Esophagus muscularis mucosa (tissue), 4 donors: ENCODE data around the gene SLAMF7. TPM values are rescaled to one million over a fixed set of nuclear protein-coding genes. Genes with fewer than 3 reads are reported as not detected.

Source experiments
- DNase-seq: peaks from one replicate; pipeline ENCODE4 v3.0.0-alpha.2; 2017; ENCODE audit errors: extremely low spot score
- H3K27ac ChIP-seq, 4 donors: fragments of 200-600 bp; sonication (generic); replicated peaks in 1 of 4; 1 replicate in 3 of 4; 2 replicates in 1 of 4; pipeline ENCODE4 v1.5.1; 2016 to 2019; ENCODE audit warnings: mild to moderate bottlenecking in 1 of 4
- H3K27me3 ChIP-seq, 4 donors: fragments of 200-600 bp; sonication (generic); one replicate each; pipeline versions ENCODE4 v1.5.1 to v1.6.0; 2016 to 2019
- H3K36me3 ChIP-seq, 4 donors: fragments of 200-600 bp; sonication (generic); one replicate each; pipeline ENCODE4 v1.5.1; 2016 to 2019
- H3K4me1 ChIP-seq, 4 donors: fragments of 200-600 bp; sonication (generic); one replicate each; pipeline ENCODE4 v1.5.1; 2016 to 2019
- H3K4me3 ChIP-seq, 4 donors: fragments of 200-600 bp; sonication (generic); 1 replicate in 2 of 4; 2 replicates in 2 of 4; pipeline ENCODE4 v1.5.1; 2016 to 2019; ENCODE audit warnings: mild to moderate bottlenecking in 4 of 4, moderate library complexity in 1 of 4
- H3K9me3 ChIP-seq, 4 donors: fragments of 200-600 bp; sonication (generic); 1 replicate in 3 of 4; 2 replicates in 1 of 4; pipeline ENCODE4 v1.5.1; 2016 to 2019
- CTCF ChIP-seq, 3 experiments: fragments of 200-600 bp in 2 of 3; fragments of 450-650 bp in 1 of 3; sonication (generic) in 2 of 3; IDR thresholded peaks; one replicate each; pipeline ENCODE4 v1.5.1; 2017 to 2019; ENCODE audit warnings: antibody characterized with exemption in 3 of 3, mild to moderate bottlenecking in 2 of 3, moderate library complexity in 1 of 3
- EP300 ChIP-seq: sonication (generic); formaldehyde crosslinking; IDR thresholded peaks from one replicate; pipeline ENCODE4 v1.6.1; 2017; ENCODE audit warnings: antibody characterized with exemption
- POLR2A ChIP-seq: fragments of 450-650 bp; IDR thresholded peaks from one replicate; pipeline ENCODE4 v1.6.1; 2017; ENCODE audit warnings: antibody characterized with exemption, moderate library complexity, mild to moderate bottlenecking, low read depth
- POLR2AphosphoS5 ChIP-seq, 2 donors: sonication (generic); formaldehyde crosslinking; IDR thresholded peaks; one replicate each; pipeline ENCODE4 v1.6.1; 2017; ENCODE audit warnings: antibody characterized with exemption in 2 of 2
- WGBS: methylation state at CpG from one replicate; pipeline ENCODE4 v1.1.5; 2018; 5-methylcytosine and 5-hydroxymethylcytosine counted together
- intact Hi-C: fragments of 100-400 bp; cut with DNase I; formaldehyde crosslinking; loops from one replicate; pipeline ENCODE4 v1.15.1; 2023
- total RNA-seq, 4 donors: library from RNA; depleted of rRNA; stranded (reverse); fragments of >200 nt; gene quantifications; one replicate each; pipeline versions ENCODE4 v1.1.0 to v1.2.1, GENCODE V29; 2016

SLAMF7 gene
- total RNA-seq, 4 donors from 2014 or later: 0.06 to 1.3 (median 0.47) TPM

DNA sequence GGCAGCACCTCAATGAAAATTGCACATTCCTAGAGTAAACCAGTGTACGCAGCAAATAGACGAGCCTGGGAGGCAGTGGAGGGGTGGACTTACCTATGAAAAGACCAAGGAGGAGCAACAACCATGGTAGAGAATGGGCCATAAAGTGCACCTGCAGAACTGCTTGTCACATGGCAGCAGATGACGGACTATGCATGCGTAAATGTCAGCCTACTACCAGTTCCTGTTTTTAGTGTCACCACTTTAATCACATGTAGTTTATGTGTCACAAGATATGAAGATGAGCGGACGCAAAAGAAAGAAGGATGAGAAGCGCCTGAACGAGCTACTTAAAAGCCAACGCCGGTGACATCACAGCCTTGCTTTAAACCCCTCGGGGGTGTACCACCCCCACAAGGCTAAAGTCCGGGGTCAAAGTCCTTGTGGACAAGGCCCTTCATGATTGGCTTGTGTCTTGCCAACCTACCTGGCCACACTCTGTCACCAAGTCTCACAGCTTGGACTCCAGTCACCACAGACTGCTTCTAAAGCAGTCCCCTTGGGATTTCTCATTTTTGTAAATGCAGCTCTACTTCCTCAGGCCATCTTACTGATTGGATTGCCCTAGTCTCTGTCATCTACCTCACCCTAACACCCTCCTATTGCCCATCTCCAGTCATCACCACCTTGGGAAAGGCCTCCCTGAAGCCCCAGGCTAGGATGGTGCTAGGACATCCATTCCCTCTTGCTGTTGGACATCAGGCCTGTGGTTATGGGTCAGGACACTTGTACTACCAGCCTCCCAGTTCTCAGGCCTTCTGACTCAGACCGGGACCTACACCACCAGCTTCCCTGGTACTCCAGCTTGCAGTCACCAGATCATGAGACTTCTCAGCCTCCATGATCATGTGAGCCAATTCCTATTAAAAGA lies 50.9 kb downstream of the SLAMF7 start:
- no peak for TF ChIP-seq EP300
- TF ChIP-seq POLR2AphosphoS5 (IDR thresholded peaks at IDR 0.05): no peak
- TF ChIP-seq CTCF (IDR thresholded peaks at IDR 0.05): no peak
- no peak for TF ChIP-seq POLR2A
- Histone ChIP-seq H3K4me3 (no peak overlapping the region), H3K27me3 (no peaks in the 10 kb centered on the region), H3K27ac (no peak overlapping the region), H3K4me1 (no peaks in the 10 kb centered on the region), H3K36me3 (no peaks in the 10 kb centered on the region), H3K9me3 (no peaks in the 10 kb centered on the region)
- no peak for DNase-seq
- intact Hi-C loops: no loop called here
- WGBS: 82% methylated on average over 13 of the region's 13 CpGs

GRCh38 chr1:160794376-160794775 lies 55.3 kb downstream of the SLAMF7 start:
- no peaks in the 10 kb centered on the region for H3K27me3 ChIP-seq
- intact Hi-C loops: no loop called here
- H3K27ac ChIP-seq: no peak overlapping the region
- TF ChIP-seq POLR2AphosphoS5 (IDR thresholded peaks at IDR 0.05) (no peak), POLR2A (no peak), EP300 (no peak), CTCF (IDR thresholded peaks at IDR 0.05) (no peak)
- no peak for DNase-seq
- H3K36me3 ChIP-seq: no peaks in the 10 kb centered on the region
- H3K4me3 ChIP-seq: no peak overlapping the region
- no peaks in the 10 kb centered on the region for H3K4me1 ChIP-seq
- WGBS: 42% methylated on average over 3 of the region's 3 CpGs
- H3K9me3 ChIP-seq: peaks cover 0 to 4% (median 0%) of the 10 kb centered on the region in 4 donors

DNA sequence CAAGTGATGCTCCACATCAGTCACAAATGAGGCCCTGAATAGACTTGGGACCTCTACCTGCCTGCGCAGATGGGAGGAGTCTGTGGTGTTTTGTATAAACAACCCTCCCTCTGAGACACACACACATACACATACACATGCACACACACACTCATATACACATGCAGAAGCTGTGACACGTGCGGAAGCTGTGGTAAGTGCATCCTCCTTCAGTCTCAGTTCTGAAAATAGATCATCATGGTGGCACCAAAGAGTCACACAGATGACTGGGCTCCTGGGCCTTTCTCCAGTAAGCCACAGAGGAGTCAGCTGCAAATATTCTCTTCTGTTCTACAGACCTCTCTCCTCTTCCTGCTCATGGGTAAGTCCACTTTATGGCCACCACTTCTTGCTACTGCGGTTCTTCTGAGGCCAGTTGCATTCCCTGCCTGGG lies 56.9 kb downstream of the SLAMF7 start, which contains the start of gene LY9:
TSS of gene LY9 (plus strand) at position 224 of the 433 bp plus-strand sequence. CDS start at position 238, 14 bp downstream.
- no peaks in the 10 kb centered on the region for H3K4me1 ChIP-seq
- no peaks in the 10 kb centered on the region for H3K27me3 ChIP-seq
- 78% methylated on average over 4 of the region's 4 CpGs for WGBS
- H3K4me3 ChIP-seq: peak within 1 kb of the TSS in 1 of 4 donors; percentile 6
- intact Hi-C loops: no loop called here
- no peak within 1 kb of the TSS for H3K27ac ChIP-seq
- peaks cover 0 to 4% (median 0%) of the 10 kb centered on the region in 4 donors for H3K9me3 ChIP-seq
- H3K36me3 ChIP-seq: no peaks in the 10 kb centered on the region
- peak; percentile 91 for DNase-seq
- TF ChIP-seq POLR2AphosphoS5 (IDR thresholded peaks at IDR 0.05) (no peak), CTCF (IDR thresholded peaks at IDR 0.05) (no peak), POLR2A (no peak), EP300 (no peak)

- TF ChIP-seq POLR2AphosphoS5 (IDR thresholded peaks at IDR 0.05) (no peak), POLR2A (no peak), CTCF (IDR thresholded peaks at IDR 0.05) (no peak), EP300 (no peak)
- WGBS: 61% methylated on average over 3 of the region's 3 CpGs
- no peak overlapping the region for H3K27ac ChIP-seq
- H3K27me3 ChIP-seq: peaks cover 0 to 3% (median 0%) of the 10 kb centered on the region in 4 donors
- intact Hi-C loops: no loop called here
- DNase-seq: no peak
- no peak overlapping the region for H3K4me3 ChIP-seq
- H3K4me1 ChIP-seq: no peaks in the 10 kb centered on the region
- no peaks in the 10 kb centered on the region for H3K36me3 ChIP-seq
- H3K9me3 ChIP-seq: peaks cover 0 to 10% (median 0%) of the 10 kb centered on the region in 4 donors
Observed at GRCh38 chr1:160797271-160797709, 58.2 kb downstream of the SLAMF7 start.
